Activated naive CD4-positive, alpha-beta T cell treated with anti-CD3 and anti-CD28 coated beads, Interleukin-2, amount 50 U/mL, for 24 hours (primary cell): ENCODE data around the gene CEND1.

Source experiments
- H3K27ac Mint-ChIP-seq: one replicate; pipeline ENCODE4 v1.8.0; 2021; ENCODE audit warnings: mild to moderate bottlenecking, mixed read lengths
- H3K27me3 Mint-ChIP-seq: one replicate; pipeline ENCODE4 v1.8.0; 2021; ENCODE audit warnings: mixed read lengths
- H3K36me3 Mint-ChIP-seq: one replicate; pipeline ENCODE4 v1.8.0; 2021; ENCODE audit warnings: mixed read lengths
- H3K4me1 Mint-ChIP-seq: one replicate; pipeline ENCODE4 v1.8.0; 2021; ENCODE audit warnings: mixed read lengths
- H3K4me3 Mint-ChIP-seq: one replicate; pipeline ENCODE4 v1.8.0; 2021; ENCODE audit warnings: mild to moderate bottlenecking, mixed read lengths
- H3K9me3 Mint-ChIP-seq: one replicate; pipeline ENCODE4 v1.8.0; 2021; ENCODE audit warnings: mixed read lengths

Gene CEND1

DNA sequence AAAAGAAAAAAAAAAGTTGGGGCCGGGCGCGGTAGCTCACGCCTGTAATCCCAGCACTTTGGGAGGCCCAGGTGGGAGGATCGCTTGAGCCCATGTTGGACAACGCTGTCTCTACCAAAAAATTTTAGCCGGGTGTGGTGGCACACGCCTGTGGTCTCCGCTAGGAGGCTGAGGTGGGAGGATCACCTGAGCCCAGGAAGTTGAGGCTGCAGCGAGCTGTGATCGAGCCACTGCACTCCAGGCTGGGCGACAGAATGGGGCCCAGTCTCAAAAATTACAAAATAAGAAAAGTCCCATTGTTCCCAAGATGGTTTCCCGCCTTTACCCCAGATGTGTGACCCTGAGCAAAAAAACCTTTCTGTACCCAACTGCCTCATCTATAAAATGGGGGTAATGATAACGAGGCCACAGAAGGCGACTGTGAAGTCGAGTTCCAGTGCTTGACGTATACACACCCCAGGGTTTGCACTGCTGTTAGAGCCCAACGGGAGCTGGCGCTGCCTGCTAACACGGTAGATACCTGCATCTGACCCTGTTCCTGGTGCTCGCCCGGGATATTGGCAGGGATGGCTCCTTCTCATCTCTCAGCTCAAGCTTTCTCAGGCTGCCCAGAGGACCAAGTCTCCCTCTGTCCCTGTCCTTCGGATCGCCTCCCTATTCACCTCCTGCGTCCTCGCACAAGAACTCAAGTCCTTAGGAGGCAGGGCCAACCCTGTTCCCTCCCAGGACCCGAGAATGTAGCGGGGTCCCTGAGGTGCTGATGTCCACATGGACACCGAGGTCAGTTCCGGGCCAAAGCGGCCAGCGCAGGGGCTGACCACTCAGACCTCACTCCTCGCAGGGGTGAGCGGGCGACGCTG, 18.8 kb upstream of the CEND1 start:
- Mint-ChIP-seq H3K27me3 (no peaks in the 10 kb centered on the region), H3K4me1 (peaks cover 33% of the 10 kb centered on the region), H3K9me3 (no peaks in the 10 kb centered on the region), H3K36me3 (peaks cover 16% of the 10 kb centered on the region), H3K4me3 (peak overlapping the region; percentile 93), H3K27ac (peak overlapping the region; percentile 98)

DNA sequence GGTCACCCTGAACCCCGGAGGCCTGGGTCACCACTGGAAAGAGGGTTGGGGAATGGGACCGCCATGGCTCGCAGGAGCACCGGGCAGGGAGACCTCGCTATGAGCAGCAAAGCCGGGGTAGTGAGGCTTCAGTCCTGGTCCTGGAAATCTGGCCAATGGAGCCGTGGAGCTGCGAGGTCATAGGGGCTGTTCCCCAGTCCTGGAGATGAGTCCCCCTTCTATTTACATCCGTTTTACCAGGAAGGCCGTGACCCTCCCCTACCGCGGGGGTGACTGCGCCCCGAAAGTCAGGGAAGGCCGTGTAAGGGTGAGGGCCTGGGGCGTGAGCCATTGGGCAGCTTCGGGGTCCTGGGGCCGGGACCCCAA, 14.7 kb upstream of the CEND1 start:
- peak overlapping the region; percentile 35 for H3K27ac Mint-ChIP-seq
- no peaks in the 10 kb centered on the region for H3K27me3 Mint-ChIP-seq
- no peaks in the 10 kb centered on the region for H3K9me3 Mint-ChIP-seq
- peaks cover 16% of the 10 kb centered on the region for H3K4me1 Mint-ChIP-seq
- H3K36me3 Mint-ChIP-seq: no peaks in the 10 kb centered on the region
- peak overlapping the region; percentile 82 for H3K4me3 Mint-ChIP-seq

DNA sequence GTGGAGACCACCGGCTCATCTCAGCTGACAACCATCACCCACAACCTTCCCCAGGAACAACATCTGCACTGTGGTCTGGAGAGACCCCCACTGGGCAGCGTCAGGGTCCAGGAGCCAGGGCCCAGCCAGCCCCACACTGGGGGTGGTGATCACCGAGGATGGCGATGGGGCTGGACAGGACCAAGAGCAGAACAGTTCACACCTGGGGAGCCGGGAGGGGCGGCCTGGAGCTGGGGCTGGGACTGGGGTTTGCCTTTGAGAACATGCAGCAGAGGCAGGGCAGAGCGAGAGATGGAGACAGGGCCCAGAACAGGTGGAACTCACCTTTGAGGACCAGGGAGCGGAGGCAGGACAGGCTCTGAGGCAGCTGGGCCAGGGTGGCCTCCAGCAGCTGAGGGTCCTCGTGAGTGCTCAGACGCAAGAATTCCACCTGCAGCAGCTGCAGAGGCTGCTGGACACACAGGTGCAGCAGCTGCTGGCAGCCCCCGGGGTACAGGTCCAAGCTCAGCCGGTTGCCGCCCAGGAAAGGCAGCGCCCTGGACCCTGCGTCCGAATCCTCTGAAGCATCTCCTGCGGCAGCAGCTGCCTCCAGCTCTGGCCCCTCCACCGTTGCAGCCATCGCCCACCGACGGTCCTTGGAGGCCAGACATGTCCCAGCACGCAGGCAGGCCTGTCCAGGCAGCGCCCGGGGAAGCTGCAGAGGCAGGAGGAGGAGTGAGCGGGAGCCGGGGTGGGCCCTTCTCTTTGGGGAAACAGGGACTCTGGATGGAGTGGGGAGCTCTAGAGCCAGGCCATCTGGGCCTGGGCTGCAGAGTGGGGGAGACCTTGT, 14.1 kb upstream of the CEND1 start:
- Mint-ChIP-seq H3K4me3 (peak overlapping the region; percentile 82), H3K27me3 (no peaks in the 10 kb centered on the region), H3K36me3 (no peaks in the 10 kb centered on the region), H3K9me3 (no peaks in the 10 kb centered on the region), H3K27ac (peak overlapping the region; percentile 35), H3K4me1 (peaks cover 14% of the 10 kb centered on the region)

DNA sequence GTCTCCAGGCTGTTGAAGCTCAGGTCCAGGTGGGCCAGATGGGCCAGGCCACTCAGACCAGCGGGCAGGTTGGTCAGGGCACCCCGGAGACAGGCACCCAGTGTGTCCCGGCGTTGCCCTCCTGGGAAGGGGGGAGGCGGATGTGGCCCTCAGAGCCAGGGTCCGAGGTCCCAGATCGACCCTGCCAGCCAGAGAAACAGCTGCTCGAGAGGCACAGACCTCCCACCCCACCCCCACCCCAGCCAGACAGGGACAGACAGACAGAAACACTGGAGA, 13.5 kb upstream of the CEND1 start:
- peaks cover 10% of the 10 kb centered on the region for H3K4me1 Mint-ChIP-seq
- no peaks in the 10 kb centered on the region for H3K9me3 Mint-ChIP-seq
- H3K36me3 Mint-ChIP-seq: no peaks in the 10 kb centered on the region
- no peak overlapping the region for H3K27ac Mint-ChIP-seq
- H3K27me3 Mint-ChIP-seq: no peaks in the 10 kb centered on the region
- peak overlapping the region; percentile 64 for H3K4me3 Mint-ChIP-seq

DNA sequence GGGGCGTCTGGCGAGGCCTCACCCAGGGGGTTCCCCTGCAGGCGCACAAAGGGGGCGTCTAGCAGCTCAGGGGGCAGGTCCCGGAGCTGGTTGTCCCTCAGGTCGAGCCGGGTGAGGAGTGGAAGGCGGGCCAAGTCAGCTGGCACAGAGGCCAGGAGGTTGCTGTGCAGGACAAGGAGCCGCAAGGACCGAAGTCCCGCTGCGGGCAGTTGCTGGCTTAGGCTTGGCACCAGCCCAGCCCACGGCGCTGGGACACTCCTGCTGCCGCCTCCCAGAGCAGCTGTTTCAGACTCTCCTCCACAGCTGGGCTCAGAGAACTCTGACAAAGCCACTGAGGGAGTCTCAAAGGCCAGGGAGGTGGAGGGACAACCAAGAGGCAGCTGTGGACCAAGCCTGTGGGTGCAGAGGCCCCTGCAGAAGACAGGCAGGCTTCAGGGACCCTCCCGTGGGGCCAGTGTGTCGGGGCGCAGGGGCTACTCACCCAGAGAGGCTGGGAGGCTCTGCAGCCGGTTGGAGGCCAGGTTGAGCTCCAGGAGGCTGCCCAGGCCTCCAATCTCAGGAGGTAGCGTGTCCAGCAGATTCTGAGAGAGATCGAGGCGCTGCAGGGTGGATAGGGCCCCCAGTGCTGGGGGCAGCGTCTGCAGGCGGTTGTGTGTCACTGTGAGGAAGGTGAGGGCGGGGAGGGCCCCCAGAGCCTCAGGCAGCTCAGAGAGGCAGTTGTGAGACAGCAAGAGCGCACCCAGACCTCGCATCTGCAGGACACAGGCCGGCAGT, 13.0 kb upstream of the CEND1 start:
- Mint-ChIP-seq H3K4me1 (peaks cover 8% of the 10 kb centered on the region), H3K4me3 (peak overlapping the region; percentile 64), H3K36me3 (no peaks in the 10 kb centered on the region), H3K9me3 (no peaks in the 10 kb centered on the region), H3K27ac (no peak overlapping the region), H3K27me3 (no peaks in the 10 kb centered on the region)

DNA sequence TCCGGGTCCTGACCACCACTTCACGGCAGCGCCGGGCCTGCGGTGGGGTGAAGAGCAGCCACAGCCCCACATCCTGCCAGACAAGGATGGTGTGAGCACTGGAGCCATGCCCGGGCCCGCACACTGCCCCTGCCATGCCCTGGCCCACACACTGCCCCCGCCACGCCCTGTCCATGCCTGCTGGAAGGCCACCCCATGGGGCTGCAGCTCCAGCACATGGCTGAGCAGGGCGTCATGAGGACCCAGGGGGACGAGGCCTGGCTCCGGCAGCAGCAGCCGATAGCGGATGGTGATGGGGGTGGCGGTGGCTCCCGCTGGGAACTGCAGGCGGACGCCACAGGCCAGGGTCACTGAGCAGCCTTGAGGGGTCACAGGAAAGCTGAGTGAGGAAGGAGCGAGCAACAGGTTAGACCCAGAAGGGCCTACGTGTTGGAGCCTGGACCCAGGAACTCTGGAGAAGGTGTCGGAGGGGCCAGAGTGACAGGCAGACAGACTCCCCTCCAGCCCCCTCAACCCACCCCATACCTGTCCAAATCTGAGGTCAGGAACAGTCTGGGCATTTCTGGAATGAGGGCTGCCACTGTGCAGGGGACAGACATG, 12.2 kb upstream of the CEND1 start:
- Mint-ChIP-seq H3K36me3 (no peaks in the 10 kb centered on the region), H3K27me3 (no peaks in the 10 kb centered on the region), H3K4me3 (no peak overlapping the region), H3K27ac (no peak overlapping the region), H3K4me1 (peaks cover 5% of the 10 kb centered on the region), H3K9me3 (no peaks in the 10 kb centered on the region)

DNA sequence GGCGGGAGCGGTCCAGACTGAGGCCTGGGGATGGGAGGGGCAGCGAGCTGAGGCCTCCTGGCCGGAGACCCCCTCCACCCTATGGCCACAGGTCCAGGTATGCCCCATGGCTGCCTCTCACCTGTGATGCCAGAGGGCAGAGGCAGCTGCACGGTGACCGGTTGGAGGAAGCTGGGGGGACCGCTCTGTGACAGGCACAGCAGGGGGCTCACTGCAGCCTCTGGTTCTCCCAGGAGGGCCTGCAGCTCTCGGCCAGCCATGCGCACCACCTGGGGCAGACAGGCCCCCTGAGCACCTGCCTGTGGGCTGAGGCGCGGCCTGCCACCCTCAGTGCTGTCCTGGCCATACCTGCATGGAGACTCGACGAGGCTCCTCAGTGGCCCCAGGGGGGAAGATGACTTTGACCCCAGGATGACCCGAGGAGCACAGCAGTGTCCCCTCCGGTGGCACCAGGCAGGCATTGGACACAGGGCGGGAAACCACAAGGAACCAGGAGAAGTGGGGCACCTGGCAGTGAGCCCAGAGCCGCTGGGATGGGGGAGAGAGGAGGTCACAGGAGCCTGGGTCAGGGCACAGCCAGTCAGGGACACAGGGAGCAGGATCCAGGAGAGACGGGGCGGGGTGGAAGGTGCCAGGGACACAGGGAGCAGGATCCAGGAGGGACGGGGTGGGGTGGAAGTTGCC, 11.3 kb upstream of the CEND1 start:
- peaks cover 7% of the 10 kb centered on the region for H3K4me1 Mint-ChIP-seq
- no peaks in the 10 kb centered on the region for H3K27me3 Mint-ChIP-seq
- no peaks in the 10 kb centered on the region for H3K36me3 Mint-ChIP-seq
- no peak overlapping the region for H3K4me3 Mint-ChIP-seq
- no peak overlapping the region for H3K27ac Mint-ChIP-seq
- no peaks in the 10 kb centered on the region for H3K9me3 Mint-ChIP-seq

DNA sequence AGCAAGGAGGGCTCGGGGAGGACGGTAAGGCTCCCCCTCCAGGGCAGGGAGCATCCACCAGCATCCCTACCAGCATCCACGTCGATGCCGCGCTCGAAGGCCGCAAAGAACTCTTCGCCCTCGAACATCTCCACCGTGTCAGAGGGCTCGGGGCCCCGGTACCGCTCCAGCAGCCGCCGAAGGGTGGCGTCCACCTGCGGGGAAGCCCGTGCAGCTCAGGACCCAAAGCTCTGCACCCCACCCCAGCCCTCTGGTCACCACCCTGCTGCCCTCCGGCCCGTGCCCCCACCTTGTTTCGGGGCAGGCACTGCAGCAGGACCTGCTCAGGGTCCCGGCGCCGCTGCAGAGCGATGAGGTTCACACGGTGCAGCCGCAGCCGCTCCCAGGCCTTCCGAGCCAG, 10.6 kb upstream of the CEND1 start:
- Mint-ChIP-seq H3K4me3 (no peak overlapping the region), H3K27ac (no peak overlapping the region)

DNA sequence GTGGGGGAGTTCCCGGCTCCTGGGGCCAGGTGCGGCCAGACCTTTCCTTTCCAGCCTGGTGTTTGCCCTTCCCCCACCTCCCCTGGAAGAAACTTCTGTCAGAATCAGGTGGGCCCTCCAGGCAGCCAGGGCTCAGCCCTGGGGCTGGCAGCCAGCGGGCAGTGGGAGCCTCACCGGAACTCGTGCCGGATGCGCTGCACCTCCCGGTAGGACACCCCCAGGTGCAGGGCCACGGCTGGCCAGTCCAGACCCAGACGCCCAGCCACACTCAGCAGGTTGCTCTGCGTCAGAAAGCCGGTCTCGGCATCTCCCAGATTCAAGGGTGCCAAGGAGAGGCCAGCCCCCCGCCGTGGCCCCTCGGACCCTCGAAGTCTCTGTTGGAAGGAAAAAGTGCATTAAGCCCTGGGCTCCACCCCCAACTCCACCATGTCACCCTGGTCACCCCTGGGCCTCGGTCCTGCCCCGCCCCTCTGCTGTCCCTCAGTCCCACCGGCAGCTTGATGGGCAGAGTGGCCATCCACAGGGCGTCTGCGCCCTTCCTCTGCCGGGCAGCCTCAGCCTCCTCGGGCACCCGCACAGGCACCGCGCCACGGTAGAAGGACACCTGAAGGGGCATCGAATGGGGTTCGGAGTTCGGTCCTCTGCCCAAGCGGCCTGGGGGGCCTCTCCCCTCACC, 9.9 kb upstream of the CEND1 start:
- Mint-ChIP-seq H3K9me3 (no peaks in the 10 kb centered on the region), H3K36me3 (no peaks in the 10 kb centered on the region), H3K4me3 (no peak overlapping the region), H3K27me3 (no peaks in the 10 kb centered on the region), H3K4me1 (peaks cover 11% of the 10 kb centered on the region), H3K27ac (no peak overlapping the region)

More for the DNA sequence above, 10.6 kb upstream of the CEND1 start:
- Mint-ChIP-seq H3K9me3 (no peaks in the 10 kb centered on the region), H3K27me3 (no peaks in the 10 kb centered on the region), H3K36me3 (no peaks in the 10 kb centered on the region), H3K4me1 (peaks cover 11% of the 10 kb centered on the region)

DNA sequence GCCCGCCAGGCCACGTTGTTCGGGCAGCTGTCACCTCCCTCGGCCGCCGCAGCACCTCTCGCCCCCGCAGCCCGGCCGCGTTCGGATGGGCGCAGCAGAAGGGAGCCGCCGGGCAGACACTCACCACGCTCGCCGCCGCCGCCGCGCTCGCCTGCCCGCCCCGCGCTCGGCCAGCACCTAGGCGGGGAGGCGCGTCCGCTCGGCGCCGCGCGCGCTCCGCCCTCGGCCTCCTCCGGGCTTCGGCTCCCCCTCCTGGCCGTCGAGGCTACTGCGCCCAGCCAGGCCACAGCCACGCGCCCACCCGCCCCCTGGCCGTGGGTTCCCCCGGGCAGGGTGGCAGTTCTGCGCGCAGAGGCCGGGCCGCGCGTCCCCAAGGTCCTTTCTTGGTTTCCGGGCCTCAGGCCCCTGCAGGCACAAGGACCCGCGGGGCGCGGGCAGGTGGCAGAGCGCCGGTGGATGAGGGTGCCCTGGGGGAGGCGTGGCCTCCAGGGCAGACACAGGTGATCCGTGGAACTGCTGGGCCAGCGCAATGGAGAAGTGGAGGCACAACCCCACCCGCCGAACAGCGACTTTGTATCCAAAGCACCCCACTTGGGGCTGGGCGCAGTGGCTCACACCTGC, 8.3 kb upstream of the CEND1 start, which contains the start of gene SLC25A22:
TSS of gene SLC25A22 (minus strand) at position 189 of the 621 bp plus-strand sequence. CDS start 3,275 bp downstream, outside the sequence.
- Mint-ChIP-seq H3K27ac (peak within 1 kb of the TSS; percentile 81), H3K9me3 (no peaks in the 10 kb centered on the region), H3K36me3 (no peaks in the 10 kb centered on the region), H3K4me3 (peak within 1 kb of the TSS; percentile 90), H3K27me3 (no peaks in the 10 kb centered on the region), H3K4me1 (peaks cover 7% of the 10 kb centered on the region)

DNA sequence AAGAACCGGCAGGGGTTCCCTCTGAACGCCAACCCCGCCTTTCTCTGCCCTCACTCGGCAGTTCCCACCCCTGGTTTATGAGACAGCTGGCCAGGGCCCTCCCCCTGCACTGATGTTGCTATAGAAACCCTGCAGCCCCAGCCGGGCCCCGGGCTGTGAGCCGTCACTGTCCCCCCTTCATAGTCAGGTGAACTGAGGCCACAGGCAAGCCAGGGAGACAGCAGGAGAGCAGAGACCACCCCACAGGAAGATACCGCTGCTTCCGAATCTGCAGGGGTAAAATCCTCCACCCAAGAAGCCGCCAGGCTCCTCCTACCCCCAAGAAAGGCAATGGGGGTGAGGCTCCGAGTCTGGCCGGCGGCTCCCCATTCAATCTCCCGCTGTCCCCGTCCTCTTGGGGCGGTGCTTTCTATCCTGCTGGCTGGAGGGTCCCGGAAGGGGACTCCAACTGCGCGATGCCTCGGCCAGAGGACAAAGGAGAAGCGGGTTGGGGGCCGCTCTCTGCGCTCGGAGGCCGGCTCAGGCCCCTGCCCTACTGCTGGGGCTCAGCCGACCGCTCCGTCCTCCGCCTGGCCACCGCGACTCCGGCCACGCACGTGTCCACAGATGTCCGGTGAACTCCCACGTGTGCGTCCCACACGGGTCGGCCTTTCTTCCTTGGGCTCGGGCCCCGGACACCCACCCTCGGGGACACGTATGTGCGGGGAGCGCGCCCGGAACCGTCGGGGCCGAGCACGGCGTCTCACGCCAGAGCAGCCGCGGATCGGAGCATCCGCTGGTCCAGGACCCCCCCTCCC, 7.6 kb upstream of the CEND1 start:
- H3K27me3 Mint-ChIP-seq: no peaks in the 10 kb centered on the region
- H3K27ac Mint-ChIP-seq: peak overlapping the region; percentile 81
- no peaks in the 10 kb centered on the region for H3K36me3 Mint-ChIP-seq
- peak overlapping the region; percentile 90 for H3K4me3 Mint-ChIP-seq
- H3K4me1 Mint-ChIP-seq: peaks cover 7% of the 10 kb centered on the region
- H3K9me3 Mint-ChIP-seq: no peaks in the 10 kb centered on the region

DNA sequence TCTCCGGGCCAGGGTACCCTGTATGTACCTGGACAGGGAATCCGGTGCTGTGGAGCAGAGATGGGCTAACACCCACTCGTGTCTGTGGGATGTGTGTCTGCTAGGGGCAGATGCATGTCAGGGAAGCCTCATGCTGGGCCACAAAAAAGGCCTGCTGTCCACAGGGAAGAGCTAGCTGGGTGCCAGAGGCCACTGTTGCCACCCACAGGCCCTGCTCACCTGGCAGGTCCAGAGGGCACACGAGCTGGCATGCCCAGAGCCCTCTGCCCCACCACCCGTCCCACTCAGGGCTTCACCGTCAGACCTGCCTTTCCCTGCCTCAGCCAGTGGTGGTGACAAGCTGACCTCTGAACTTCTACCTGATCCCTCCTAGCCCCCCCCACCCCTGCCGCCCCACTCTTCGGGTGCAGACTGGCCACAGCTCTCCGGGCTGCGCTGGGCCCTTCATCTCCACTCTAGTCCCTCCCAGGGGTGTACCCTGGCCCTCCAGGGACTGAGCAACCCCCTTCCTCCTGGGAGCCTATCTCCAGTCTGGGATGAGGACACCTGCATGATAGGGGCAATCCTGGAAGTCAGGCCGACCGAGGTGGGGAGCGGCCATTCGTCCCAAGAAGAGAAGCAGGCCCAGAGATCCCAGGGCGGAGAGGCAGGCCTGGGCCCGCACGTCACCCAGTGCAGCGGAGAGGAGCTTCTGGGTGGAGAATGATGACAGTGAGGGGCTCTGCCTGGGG, 6.8 kb upstream of the CEND1 start:
- Mint-ChIP-seq H3K4me1 (peaks cover 7% of the 10 kb centered on the region), H3K9me3 (no peaks in the 10 kb centered on the region), H3K27ac (peak overlapping the region; percentile 68), H3K27me3 (no peaks in the 10 kb centered on the region), H3K36me3 (no peaks in the 10 kb centered on the region), H3K4me3 (peak overlapping the region; percentile 90)
